ENCODE measurements around the gene LARP1B.
"Not testable (repeated sequence)": the region's sequence is repeated elsewhere in the genome, so short reads cannot be mapped to it uniquely, and the experiment has no call there.

DNA sequence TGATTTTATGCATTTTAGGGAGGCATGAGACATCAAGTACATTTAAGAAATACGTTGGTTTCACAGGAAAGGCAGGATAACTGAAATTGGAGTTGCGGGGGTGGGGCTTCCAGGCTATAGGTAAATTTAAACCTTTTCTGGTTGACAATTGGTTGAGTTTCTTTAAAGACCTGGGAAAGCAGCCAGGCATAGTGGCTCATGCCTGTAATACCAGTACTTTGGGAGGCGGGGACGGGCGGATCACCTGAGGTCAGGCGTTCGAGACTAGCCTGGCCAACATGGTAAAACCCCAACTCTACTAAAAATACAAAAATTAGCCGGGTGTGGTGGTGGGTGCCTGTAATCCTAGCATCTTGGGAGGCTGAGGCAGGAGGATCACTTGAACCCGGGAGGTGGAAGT is 6.2 kb upstream of the LARP1B start:
- TF ChIP-seq, protein P1, sequence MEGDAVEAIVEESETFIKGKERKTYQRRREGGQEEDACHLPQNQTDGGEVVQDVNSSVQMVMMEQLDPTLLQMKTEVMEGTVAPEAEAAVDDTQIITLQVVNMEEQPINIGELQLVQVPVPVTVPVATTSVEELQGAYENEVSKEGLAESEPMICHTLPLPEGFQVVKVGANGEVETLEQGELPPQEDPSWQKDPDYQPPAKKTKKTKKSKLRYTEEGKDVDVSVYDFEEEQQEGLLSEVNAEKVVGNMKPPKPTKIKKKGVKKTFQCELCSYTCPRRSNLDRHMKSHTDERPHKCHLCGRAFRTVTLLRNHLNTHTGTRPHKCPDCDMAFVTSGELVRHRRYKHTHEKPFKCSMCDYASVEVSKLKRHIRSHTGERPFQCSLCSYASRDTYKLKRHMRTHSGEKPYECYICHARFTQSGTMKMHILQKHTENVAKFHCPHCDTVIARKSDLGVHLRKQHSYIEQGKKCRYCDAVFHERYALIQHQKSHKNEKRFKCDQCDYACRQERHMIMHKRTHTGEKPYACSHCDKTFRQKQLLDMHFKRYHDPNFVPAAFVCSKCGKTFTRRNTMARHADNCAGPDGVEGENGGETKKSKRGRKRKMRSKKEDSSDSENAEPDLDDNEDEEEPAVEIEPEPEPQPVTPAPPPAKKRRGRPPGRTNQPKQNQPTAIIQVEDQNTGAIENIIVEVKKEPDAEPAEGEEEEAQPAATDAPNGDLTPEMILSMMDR (IDR thresholded peaks at IDR 0.05 in 8 of 11, conservative IDR thresholded peaks at IDR 0.05 in 3 of 11): not testable (repeated sequence)
- TF ChIP-seq POLR2A (IDR thresholded peaks at IDR 0.05): not testable (repeated sequence)

Data from spleen (tissue), 7 donors.